H1 (cell line): ENCODE measurements around the gene PLEKHM3. TPM values are rescaled to one million over a fixed set of nuclear protein-coding genes. Genes with fewer than 3 reads are reported as not detected.

Source experiments
- CTCF ChIA-PET: fragments of 300-600 bp; sonication (Branson Sonifier 250); formaldehyde crosslinking; loops from one replicate; lab custom pipeline; 2021; ENCODE audit not compliant: partially characterized antibody; lab: Charles Lee
- POLR2A ChIA-PET: fragments of 300-600 bp; sonication (Branson Sonifier 250); formaldehyde crosslinking; loops from one replicate; lab custom pipeline; 2021; ENCODE audit warnings: inconsistent platforms; ENCODE audit not compliant: partially characterized antibody; lab: Charles Lee
- DNase-seq, 2 experiments: peaks; one replicate each; pipeline versions ENCODE4 v3.0.0 to v3.0.0-alpha.2; 2010 to 2022; ENCODE audit warnings: low spot score in 2 of 2, low read depth in 1 of 2, mixed read lengths in 1 of 2
- FAIRE-seq: peaks from 2 replicates; lab custom pipeline; 2011; peaks lifted over from hg19 to GRCh38; lab: Jason Lieb, UNC
- H2AFZ ChIP-seq: 2 replicates; pipeline ENCODE4 v1.8.1; 2012; ENCODE audit warnings: low read length, inconsistent platforms
- H2AK5ac ChIP-seq: 2 replicates; pipeline ENCODE4 v1.6.1; 2013; ENCODE audit warnings: low read depth, low read length
- H2BK120ac ChIP-seq: replicated peaks from 2 replicates; pipeline ENCODE3; 2013; ENCODE audit warnings: low read depth, low read length, inconsistent platforms
- H2BK12ac ChIP-seq: 2 replicates; pipeline ENCODE4 v1.6.1; 2013; ENCODE audit warnings: low read depth, low read length
- H2BK15ac ChIP-seq: 2 replicates; pipeline ENCODE4 v1.6.1; 2013; ENCODE audit warnings: low read length
- H2BK20ac ChIP-seq: 2 replicates; pipeline ENCODE4 v1.6.1; 2013; ENCODE audit warnings: low read length
- H2BK5ac ChIP-seq: 2 replicates; pipeline ENCODE4 v1.6.1; 2013; ENCODE audit warnings: low read depth, low read length
- H3K14ac ChIP-seq: 2 replicates; pipeline ENCODE4 v1.6.1; 2013; ENCODE audit warnings: inconsistent platforms; ENCODE audit not compliant: insufficient read length
- H3K18ac ChIP-seq: 2 replicates; pipeline ENCODE4 v1.6.1; 2013; ENCODE audit warnings: low read length; ENCODE audit errors: extremely low read depth
- H3K23ac ChIP-seq: 2 replicates; pipeline ENCODE4 v1.6.1; 2013; ENCODE audit warnings: inconsistent platforms; ENCODE audit not compliant: insufficient read length
- H3K23me2 ChIP-seq: 2 replicates; pipeline ENCODE4 v1.6.1; 2013; ENCODE audit warnings: low read depth, low read length
- H3K27ac ChIP-seq: 2 replicates; pipeline ENCODE4 v1.6.1; 2011; ENCODE audit warnings: low read depth, low read length, inconsistent platforms
- H3K27me3 ChIP-seq, 4 experiments: replicated peaks in 1 of 4; 1 replicate in 1 of 4; 2 replicates in 3 of 4; pipeline versions ENCODE4 v1.6.1 to v1.8.1; 2011 to 2013; ENCODE audit warnings: low read length in 3 of 4, mild to moderate bottlenecking in 3 of 4, inconsistent platforms in 2 of 4, mixed read lengths in 2 of 4, moderate library complexity in 1 of 4; ENCODE audit not compliant: control insufficient read depth in 3 of 4, insufficient read depth in 3 of 4; ENCODE audit errors: extremely low read depth in 1 of 4
- H3K36me3 ChIP-seq, 4 experiments: 2 replicates each; pipeline versions ENCODE4 v1.6.1 to v1.8.1; 2011 to 2013; ENCODE audit warnings: mild to moderate bottlenecking in 4 of 4, low read length in 3 of 4, moderate library complexity in 2 of 4, control low read depth in 1 of 4, inconsistent platforms in 1 of 4; ENCODE audit not compliant: insufficient read depth in 4 of 4, control insufficient read depth in 2 of 4
- H3K4ac ChIP-seq: replicated peaks from 2 replicates; pipeline ENCODE3; 2013; ENCODE audit warnings: low read length, low read depth, mixed read lengths, inconsistent platforms; ENCODE audit not compliant: insufficient read length
- H3K4me1 ChIP-seq, 4 experiments: replicated peaks in 1 of 4; 1 replicate in 1 of 4; 2 replicates in 3 of 4; pipeline versions ENCODE4 v1.6.1 to v1.8.1; 2011 to 2013; ENCODE audit warnings: low read length in 3 of 4, inconsistent platforms in 2 of 4, mixed read lengths in 1 of 4; ENCODE audit not compliant: insufficient read depth in 4 of 4, control insufficient read depth in 3 of 4
- H3K4me2 ChIP-seq, 2 experiments: 2 replicates each; pipeline versions ENCODE4 v1.6.1 to v1.8.1; 2011 to 2013; ENCODE audit warnings: low read depth in 2 of 2, low read length in 2 of 2, control low read depth in 1 of 2, inconsistent platforms in 1 of 2, mild to moderate bottlenecking in 1 of 2; ENCODE audit not compliant: insufficient read depth in 1 of 2
- H3K4me3 ChIP-seq, 4 experiments: fragments of 200-600, 300-600 bp in 1 of 4; sonication (generic), shearing (Covaris generic), sonication (Bioruptor Twin) in 1 of 4; 2 replicates each; pipeline versions ENCODE4 v1.5.1 to v1.8.1; 2011 to 2016; ENCODE audit warnings: low read length in 4 of 4, low read depth in 3 of 4, control low read depth in 2 of 4, inconsistent platforms in 2 of 4, mild to moderate bottlenecking in 2 of 4, mixed read lengths in 1 of 4, moderate library complexity in 1 of 4; ENCODE audit not compliant: insufficient read depth in 2 of 4; ENCODE audit errors: extremely low read depth in 1 of 4
- H3K56ac ChIP-seq: replicated peaks from 2 replicates; pipeline ENCODE3; 2013; ENCODE audit warnings: low read depth, mild to moderate bottlenecking, mixed read lengths, low read length, inconsistent platforms; ENCODE audit not compliant: insufficient read length
- H3K79me1 ChIP-seq: 2 replicates; pipeline ENCODE4 v1.6.1; 2013; ENCODE audit warnings: low read depth, low read length, control low read depth
- H3K79me2 ChIP-seq, 2 experiments: 2 replicates each; pipeline versions ENCODE4 v1.6.1 to v1.8.1; 2012 to 2013; ENCODE audit warnings: low read length in 2 of 2, mild to moderate bottlenecking in 2 of 2, inconsistent platforms in 1 of 2; ENCODE audit not compliant: insufficient read depth in 2 of 2, control insufficient read depth in 1 of 2
- H3K9ac ChIP-seq, 4 experiments: replicated peaks in 1 of 4; 1 replicate in 1 of 4; 2 replicates in 3 of 4; pipeline versions ENCODE4 v1.6.1 to v1.8.1; 2011 to 2013; ENCODE audit warnings: low read depth in 3 of 4, low read length in 3 of 4, control low read depth in 2 of 4, mild to moderate bottlenecking in 2 of 4, moderate library complexity in 2 of 4, inconsistent platforms in 1 of 4; ENCODE audit errors: extremely low read depth in 1 of 4
- H3K9me3 ChIP-seq, 2 experiments: 2 replicates each; pipeline versions ENCODE4 v1.6.1 to v1.8.1; 2012 to 2013; ENCODE audit warnings: mild to moderate bottlenecking in 2 of 2, moderate library complexity in 2 of 2, control low read depth in 1 of 2, inconsistent platforms in 1 of 2, low read depth in 1 of 2, low read length in 1 of 2, mixed read lengths in 1 of 2; ENCODE audit not compliant: insufficient read depth in 2 of 2
- H4K20me1 ChIP-seq, 2 experiments: replicated peaks in 1 of 2; 2 replicates each; pipeline versions ENCODE3 to v1.8.1; 2011 to 2013; ENCODE audit warnings: inconsistent platforms in 2 of 2, low read length in 2 of 2, mild to moderate bottlenecking in 1 of 2; ENCODE audit not compliant: insufficient read depth in 2 of 2, control insufficient read depth in 1 of 2
- H4K5ac ChIP-seq: 2 replicates; pipeline ENCODE4 v1.6.1; 2013; ENCODE audit warnings: low read length, low read depth, mixed read lengths, inconsistent platforms; ENCODE audit not compliant: insufficient read length
- H4K8ac ChIP-seq: 2 replicates; pipeline ENCODE4 v1.8.0; 2013; ENCODE audit warnings: mild to moderate bottlenecking, moderate library complexity, low read length, inconsistent platforms; ENCODE audit not compliant: insufficient read depth; ENCODE audit errors: extremely low read depth
- H4K91ac ChIP-seq: replicated peaks from 2 replicates; pipeline ENCODE3; 2013; ENCODE audit warnings: low read length, mixed read lengths, inconsistent platforms; ENCODE audit not compliant: insufficient read length
- CEBPB ChIP-seq: IDR thresholded peaks from 2 replicates; pipeline ENCODE4 v1.6.1; 2012; ENCODE audit warnings: low read depth, low read length
- SP2 ChIP-seq: IDR thresholded peaks from 2 replicates; pipeline ENCODE4 v1.6.1; 2012; ENCODE audit warnings: mild to moderate bottlenecking, low read length, inconsistent platforms
- SRF ChIP-seq: IDR thresholded peaks from 2 replicates; pipeline ENCODE4 v1.6.1; 2011; ENCODE audit warnings: mild to moderate bottlenecking, low read depth, low read length, moderate library complexity
- TEAD4 ChIP-seq: IDR thresholded peaks from 2 replicates; pipeline ENCODE4 v1.6.1; 2012; ENCODE audit warnings: low read depth, low read length, inconsistent platforms, mixed read lengths
- YY1 ChIP-seq: IDR thresholded peaks from 2 replicates; pipeline ENCODE4 v1.6.1; 2011; ENCODE audit warnings: low read depth, mild to moderate bottlenecking, low read length
- WGBS, 2 experiments: shearing (Covaris generic) in 1 of 2; methylation state at CpG; one replicate each; pipeline versions ENCODE4 v1.1.6 to v1.1.7; 2013 to 2015; ENCODE audit warnings: low lambda C conversion rate in 2 of 2, mixed read lengths in 2 of 2, inconsistent platforms in 1 of 2, low coverage in 1 of 2, missing lambda C conversion rate in 1 of 2; ENCODE audit not compliant: insufficient replicate concordance in 2 of 2, insufficient coverage in 1 of 2, insufficient read length in 1 of 2; ENCODE audit errors: extremely low coverage in 1 of 2, missing lambda C conversion rate in 1 of 2; 5-methylcytosine and 5-hydroxymethylcytosine counted together
- polyA plus RNA-seq, 7 experiments: library from polyadenylated mRNA; depleted of rRNA in 3 of 7; stranded (reverse) in 5 of 7; unstranded in 2 of 7; fragments of >200 nt in 5 of 7; fragments of 200-250 nt in 2 of 7; gene quantifications; 1 replicate in 5 of 7; 2 replicates in 1 of 7; 4 replicates in 1 of 7; pipeline versions ENCODE4 v1.2.1 to v1.2.3, GENCODE V29; 2011 to 2013; ENCODE audit warnings: missing spikeins in 2 of 7, mixed read lengths in 2 of 7
- total RNA-seq: library from RNA; stranded (reverse); fragmentation: NEBNext Ultra II Directional; extraction: Animal tissue kit (Norgen Biotek cat#: 25700); gene quantifications from 2 replicates; pipeline ENCODE4 v1.2.1, GENCODE V29; 2021

The PLEKHM3 gene
- total and polyA plus RNA-seq, 2 of the 8 experiments (the other 6 are each of a cell fraction or from before 2014, with no cell fraction given): 2.3 to 5.8 TPM

DNA sequence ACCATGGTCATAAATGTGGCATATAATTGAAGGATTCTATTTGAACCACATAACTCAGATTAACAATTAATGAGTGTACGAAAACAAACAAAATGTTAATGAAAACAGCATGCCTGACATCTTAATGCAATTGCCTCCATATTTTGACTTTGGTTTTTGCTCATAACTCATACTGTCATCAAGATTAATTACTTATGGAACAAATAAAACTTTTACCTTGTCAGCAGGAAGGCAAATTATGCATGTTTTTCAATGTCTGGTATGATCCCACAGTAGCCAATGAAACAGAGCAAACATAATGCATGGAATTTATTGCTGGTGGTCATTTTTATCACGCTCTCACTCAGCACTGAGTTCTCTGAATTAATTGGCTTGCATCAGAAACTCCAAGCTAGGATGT, 5.1 kb downstream of the PLEKHM3 start:
- no peak overlapping the region for H3K23ac ChIP-seq
- H2BK5ac ChIP-seq: no peak overlapping the region
- H4K91ac ChIP-seq: no peak overlapping the region
- FAIRE-seq (no peak), DNase-seq (no peak)
- no peak overlapping the region for H2BK120ac ChIP-seq
- H3K79me2 ChIP-seq: 0 out of 4 replicates have a peak, but pooled peaks cover 0 to 5% of the 10 kb centered on the region in 2 experiments
- 91% methylated on average over 2 of the region's 2 CpGs; no CpG with 5 or more reads in 1 of the 2 experiments for WGBS, 2 experiments
- ChIA-PET POLR2A (no interaction called here), CTCF (interaction anchor here (1.2 to 11.0 kb wide), 6 partner anchors 12 to 271 kb away, joined by 3 to 73 read pairs (median 4); no protein-coding TSS in a partner anchor)
- no peak overlapping the region for H3K4me3 ChIP-seq
- no peak overlapping the region for H4K8ac ChIP-seq
- no peak overlapping the region for H3K18ac ChIP-seq
- no peak overlapping the region for H2BK15ac ChIP-seq
- no peak overlapping the region for H2BK20ac ChIP-seq
- H2AK5ac ChIP-seq: no peak overlapping the region
- no peak overlapping the region for H2AFZ ChIP-seq
- no peaks in the 10 kb centered on the region for H3K9me3 ChIP-seq
- H3K4me2 ChIP-seq: no peak overlapping the region
- no peak overlapping the region for H3K14ac ChIP-seq
- H3K4me1 ChIP-seq: no peaks in the 10 kb centered on the region
- no peak overlapping the region for H4K5ac ChIP-seq
- H3K27me3 ChIP-seq: no peaks in the 10 kb centered on the region
- H3K27ac ChIP-seq: no peak overlapping the region
- H3K4ac ChIP-seq: no peak overlapping the region
- no peaks in the 10 kb centered on the region for H3K79me1 ChIP-seq
- H2BK12ac ChIP-seq: no peak overlapping the region
- H3K9ac ChIP-seq: no peak overlapping the region
- 0 out of 2 replicates have a peak, but pooled peaks cover 1% of the 10 kb centered on the region for H3K23me2 ChIP-seq
- no peak overlapping the region for H3K56ac ChIP-seq
- no peaks in the 10 kb centered on the region for H3K36me3 ChIP-seq
- no peaks in the 10 kb centered on the region for H4K20me1 ChIP-seq
- TF ChIP-seq SP2 (no peak), YY1 (no peak), SRF (no peak), TEAD4 (no peak), CEBPB (no peak)
